B cell (primary cell): ENCODE results near the gene SPTBN2.

ENCODE experiments used
- CTCF ChIP-seq: fragments of 200-600 bp; IDR thresholded peaks from one replicate; pipeline ENCODE4 v1.8.0; 2022; ENCODE audit warnings: antibody characterized with exemption, mild to moderate bottlenecking
- EZH2 ChIP-seq: IDR thresholded peaks from 2 replicates; pipeline ENCODE4 v1.6.1; 2012; ENCODE audit warnings: borderline replicate concordance, low read depth, mild to moderate bottlenecking, moderate library complexity, low read length; ENCODE audit not compliant: insufficient read depth, poor library complexity, severe bottlenecking

- TF ChIP-seq CTCF = no peak
- no peak for TF ChIP-seq EZH2
Observed at GRCh38 chr11:66739983-66740382, 11.0 kb upstream of the SPTBN2 start.
